ENCODE results near the gene INPP5E.

INPP5E gene

GRCh38 chr9:136438548-136439480 is 831 bp downstream of the INPP5E start:
- H3K36me3 ChIP-seq: peaks cover 47% of the 10 kb centered on the region

GRCh38 chr9:136437839-136438547 is 1.7 kb downstream of the INPP5E start:
- Histone ChIP-seq H4K20me1 (peaks cover 91% of the 10 kb centered on the region), H3K36me3 (peaks cover 47% of the 10 kb centered on the region), H3K9ac (peak overlapping the region; percentile 95), H3K27ac (peak overlapping the region; percentile 92), H3K27me3 (no peaks in the 10 kb centered on the region), H3K4me3 (peak overlapping the region; percentile 96), H3K4me1 (peaks cover 60% of the 10 kb centered on the region), H3K9me3 (no peaks in the 10 kb centered on the region), H3K4me2 (peak overlapping the region; percentile 96)
- TF ChIP-seq Cebpa-rat (IDR thresholded peaks at IDR 0.05): no peak

More at GRCh38 chr9:136438548-136439480, 831 bp downstream of the INPP5E start:
- Histone ChIP-seq H3K27me3 (no peaks in the 10 kb centered on the region), H3K9ac (peak overlapping the region; percentile 95), H3K4me2 (peak overlapping the region; percentile 96), H3K4me1 (peaks cover 69% of the 10 kb centered on the region), H3K9me3 (no peaks in the 10 kb centered on the region), H3K4me3 (peak overlapping the region; percentile 96), H3K27ac (peak overlapping the region; percentile 92), H4K20me1 (peaks cover 91% of the 10 kb centered on the region)
- TF ChIP-seq Cebpa-rat (IDR thresholded peaks at IDR 0.05): no peak

GRCh38 chr9:136437430-136437829 is 2.2 kb downstream of the INPP5E start:
- Histone ChIP-seq H3K27ac (peak overlapping the region; percentile 7; the same call in 1 of the 2 replicates), H3K36me3 (peaks cover 47% of the 10 kb centered on the region)

GRCh38 chr9:136436055-136436634 is 3.5 kb downstream of the INPP5E start:
- H3K27ac ChIP-seq: no peak overlapping the region
- no peak overlapping the region for H3K4me3 ChIP-seq
- no peak overlapping the region for H3K9ac ChIP-seq
- no peaks in the 10 kb centered on the region for H3K9me3 ChIP-seq
- no peaks in the 10 kb centered on the region for H3K27me3 ChIP-seq
- H3K4me1 ChIP-seq: peaks cover 42% of the 10 kb centered on the region
- peaks cover 86% of the 10 kb centered on the region for H4K20me1 ChIP-seq
- H3K4me2 ChIP-seq: peak overlapping the region; percentile 96
- peaks cover 55% of the 10 kb centered on the region for H3K36me3 ChIP-seq
- no peak for TF ChIP-seq Cebpa-rat (IDR thresholded peaks at IDR 0.05)

More at GRCh38 chr9:136437430-136437829, 2.2 kb downstream of the INPP5E start:
- H4K20me1 ChIP-seq: peaks cover 91% of the 10 kb centered on the region
- no peak for TF ChIP-seq Cebpa-rat (IDR thresholded peaks at IDR 0.05)
- no peaks in the 10 kb centered on the region for H3K27me3 ChIP-seq
- peak overlapping the region; percentile 96 for H3K4me2 ChIP-seq
- peak overlapping the region; percentile 95 for H3K9ac ChIP-seq
- no peaks in the 10 kb centered on the region for H3K9me3 ChIP-seq
- H3K4me1 ChIP-seq: peaks cover 55% of the 10 kb centered on the region
- H3K4me3 ChIP-seq: peak overlapping the region; percentile 96

GRCh38 chr9:136434580-136435169 is 5.0 kb downstream of the INPP5E start:
- Histone ChIP-seq H4K20me1 (peaks cover 84% of the 10 kb centered on the region), H3K27me3 (no peaks in the 10 kb centered on the region), H3K9ac (no peak overlapping the region), H3K9me3 (no peaks in the 10 kb centered on the region), H3K36me3 (peaks cover 68% of the 10 kb centered on the region), H3K27ac (no peak overlapping the region), H3K4me3 (no peak overlapping the region), H3K4me1 (peaks cover 27% of the 10 kb centered on the region), H3K4me2 (no peak overlapping the region)
- no peak for TF ChIP-seq Cebpa-rat (IDR thresholded peaks at IDR 0.05)

- Histone ChIP-seq H3K36me3 (peaks cover 74% of the 10 kb centered on the region), H3K4me1 (peaks cover 27% of the 10 kb centered on the region), H3K9ac (no peak overlapping the region), H3K4me3 (no peak overlapping the region), H3K9me3 (no peaks in the 10 kb centered on the region), H4K20me1 (peaks cover 90% of the 10 kb centered on the region), H3K4me2 (no peak overlapping the region), H3K27me3 (no peaks in the 10 kb centered on the region), H3K27ac (no peak overlapping the region)
- TF ChIP-seq Cebpa-rat (IDR thresholded peaks at IDR 0.05): no peak
These were observed 5.6 kb downstream of the INPP5E start for GRCh38 chr9:136433849-136434579.

GRCh38 chr9:136433043-136433715 is 6.5 kb downstream of the INPP5E start:
- peaks cover 82% of the 10 kb centered on the region for H3K36me3 ChIP-seq

GRCh38 chr9:136432591-136432990 is 7.1 kb downstream of the INPP5E start:
- H4K20me1 ChIP-seq: peaks cover 78% of the 10 kb centered on the region
- no peaks in the 10 kb centered on the region for H3K9me3 ChIP-seq
- H3K9ac ChIP-seq: no peak overlapping the region
- no peak overlapping the region for H3K27ac ChIP-seq
- no peaks in the 10 kb centered on the region for H3K27me3 ChIP-seq
- peaks cover 18% of the 10 kb centered on the region for H3K4me1 ChIP-seq
- peaks cover 88% of the 10 kb centered on the region for H3K36me3 ChIP-seq
- H3K4me2 ChIP-seq: no peak overlapping the region
- TF ChIP-seq Cebpa-rat (IDR thresholded peaks at IDR 0.05): no peak
- H3K4me3 ChIP-seq: no peak overlapping the region

More at GRCh38 chr9:136433043-136433715, 6.5 kb downstream of the INPP5E start:
- no peaks in the 10 kb centered on the region for H3K9me3 ChIP-seq
- H4K20me1 ChIP-seq: peaks cover 84% of the 10 kb centered on the region
- no peak overlapping the region for H3K27ac ChIP-seq
- H3K4me1 ChIP-seq: peaks cover 24% of the 10 kb centered on the region
- H3K9ac ChIP-seq: no peak overlapping the region
- no peak overlapping the region for H3K4me3 ChIP-seq
- no peak for TF ChIP-seq Cebpa-rat (IDR thresholded peaks at IDR 0.05)
- no peaks in the 10 kb centered on the region for H3K27me3 ChIP-seq
- H3K4me2 ChIP-seq: no peak overlapping the region

All from BLaER1 (cell line).